ENCODE results near the gene ATRIP. TPM values are rescaled to one million over a fixed set of nuclear protein-coding genes. Genes with fewer than 3 reads are reported as not detected.
A peak's percentile ranks its signal among the peaks of the same experiment; 100 is the strongest.

ATRIP gene
- total and polyA plus RNA-seq, 10 of the 15 experiments (the other 5 are each of a cell fraction or from before 2014, with no cell fraction given): 1.4 to 16.0 (median 10.1) TPM

DNA sequence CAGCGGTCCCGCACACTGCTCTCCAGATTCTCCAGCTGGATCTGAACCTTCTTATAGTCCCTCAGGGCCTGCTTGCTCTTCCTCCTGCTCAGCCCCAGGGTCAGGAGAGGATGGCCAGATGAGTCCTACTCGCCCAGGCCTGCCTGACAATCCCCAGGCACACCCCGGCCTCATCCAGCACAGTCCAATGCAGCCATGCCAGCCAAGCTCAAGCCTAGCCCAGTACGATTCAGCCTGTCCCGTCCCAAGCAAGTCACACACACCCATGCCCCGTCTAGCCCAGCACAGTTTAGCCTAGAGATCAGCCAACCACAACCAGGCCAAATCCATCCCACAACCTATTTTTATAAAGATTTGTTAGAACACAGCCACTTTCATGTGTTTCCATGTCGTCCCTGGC is 33.5 kb upstream of the ATRIP start:
- FAIRE-seq: no peak
- POLR2A ChIA-PET: no interaction called here

DNA sequence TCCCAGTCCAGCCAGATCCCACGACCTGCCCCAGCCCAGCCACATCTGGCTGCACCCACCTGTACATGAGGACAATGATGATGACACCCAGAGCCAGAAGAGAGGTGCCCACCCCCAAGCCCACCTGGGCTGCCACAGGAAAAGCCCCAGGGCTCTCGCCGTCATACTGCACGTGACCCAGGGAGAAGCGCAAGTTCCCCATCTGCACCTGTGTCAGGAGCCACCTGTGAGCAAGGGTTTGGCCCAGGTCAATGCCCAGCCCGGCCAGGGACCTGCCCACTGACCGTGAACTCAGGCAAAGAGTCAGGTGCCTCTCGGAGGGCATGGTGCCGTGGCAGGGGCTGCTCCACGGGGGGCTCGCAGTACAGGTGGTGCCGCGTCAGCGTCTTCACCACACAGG is 32.9 kb upstream of the ATRIP start:
- Histone ChIP-seq H3K79me2 (ENCODE audit: control insufficient read depth, insufficient read depth, low read length) (no peaks in the 10 kb centered on the region), H4K20me1 (ENCODE audit: control insufficient read depth, insufficient read depth) (no peaks in the 10 kb centered on the region), H3K9ac (ENCODE audit: control insufficient read depth, insufficient read depth, low read length) (no peak overlapping the region), H2AFZ (ENCODE audit: control insufficient read depth, low read depth, low read length) (no peak overlapping the region), H3K4me1 (ENCODE audit: control insufficient read depth, insufficient read depth, low read length) (no peaks in the 10 kb centered on the region), H3K27ac (ENCODE audit: control insufficient read depth, insufficient read depth) (no peak overlapping the region), H3K4me3 (no peak overlapping the region), H3K36me3 (ENCODE audit: control insufficient read depth in 2 of 2, insufficient read depth in 2 of 2, low read length in 1 of 2) (no peaks in the 10 kb centered on the region), H3K9me3 (replicated peaks; ENCODE audit: control insufficient read depth, insufficient read depth, low read length) (no peaks in the 10 kb centered on the region), H3K4me2 (ENCODE audit: control insufficient read depth, insufficient read depth) (no peak overlapping the region), H3K27me3 (replicated peaks in 1 of 2; ENCODE audit: control insufficient read depth in 2 of 2, insufficient read depth in 2 of 2, low read length in 1 of 2) (no peaks in the 10 kb centered on the region)
- no peak for DNase-seq (ENCODE audit: low read depth, low spot score)
- RAD21 ChIA-PET (ENCODE audit: unreplicated experiment): interaction anchor here (1.4 to 3.8 kb wide), 2 partner anchors 13 to 22 kb away, joined by 4 to 15 read pairs; no protein-coding TSS in a partner anchor
- 44% methylated on average over 14 of the region's 14 CpGs for WGBS (ENCODE audit: insufficient coverage, insufficient replicate concordance, low lambda C conversion rate, missing lambda C conversion rate)
- no peak for FAIRE-seq
- CTCF ChIA-PET: interaction anchor here (0.9 to 22.0 kb wide), 5 partner anchors 11 to 136 kb away, joined by 3 to 757 read pairs (median 3); partner anchors contain the start of genes CCDC51 and TMA7
- no peak for ATAC-seq
- POLR2A ChIA-PET: interaction anchor here (0.6 kb wide), 1 partner anchor 12 kb away, joined by 6 read pairs; no protein-coding TSS in a partner anchor
- in situ Hi-C loops (cut with MboI): no loop called here
- SMC1A ChIA-PET (ENCODE audit: uncharacterized antibody, unreplicated experiment): interaction anchor here (0.9 to 1.7 kb wide), 2 partner anchors 13 to 22 kb away, joined by 3 to 5 read pairs; no protein-coding TSS in a partner anchor
- no TSS peak for BruUV-seq (replicated peaks)
- intact Hi-C loops (cut with micrococcal nuclease; ENCODE audit: unreplicated experiment): no loop called here
- TF ChIP-seq ZNF274 (IDR thresholded peaks at IDR 0.05; ENCODE audit: insufficient read depth, insufficient read length) (no peak), POLR2A (IDR thresholded peaks at IDR 0.05; ENCODE audit: low read depth, low read length) (0 out of 2 replicates have a peak, but pooled peaks have one; percentile 8)

More for the DNA sequence above, 33.5 kb upstream of the ATRIP start:
- ATAC-seq: no peak
- CTCF ChIA-PET: interaction anchor here (2.7 to 22.0 kb wide), 2 partner anchors 12 to 23 kb away, joined by 8 to 757 read pairs; partner anchors contain the start of genes CCDC51 and TMA7
- H2AFZ ChIP-seq (ENCODE audit: control insufficient read depth, low read depth, low read length): no peak overlapping the region
- 34% methylated on average over 8 of the region's 8 CpGs for WGBS (ENCODE audit: insufficient coverage, insufficient replicate concordance, low lambda C conversion rate, missing lambda C conversion rate)
- SMC1A ChIA-PET (ENCODE audit: uncharacterized antibody, unreplicated experiment): interaction anchor here (0.9 kb wide), 1 partner anchor 23 kb away, joined by 3 read pairs; no protein-coding TSS in a partner anchor
- H3K79me2 ChIP-seq (ENCODE audit: control insufficient read depth, insufficient read depth, low read length): no peaks in the 10 kb centered on the region
- no peaks in the 10 kb centered on the region for H3K27me3 ChIP-seq (replicated peaks in 1 of 2; ENCODE audit: control insufficient read depth in 2 of 2, insufficient read depth in 2 of 2, low read length in 1 of 2)
- BruUV-seq (replicated peaks): no TSS peak
- in situ Hi-C loops (cut with MboI) (no loop called here), intact Hi-C loops (cut with micrococcal nuclease; ENCODE audit: unreplicated experiment) (no loop called here)
- TF ChIP-seq BMI1 (IDR thresholded peaks at IDR 0.05; ENCODE audit: borderline replicate concordance): no peak
- no peak for TF ChIP-seq ZNF217 (IDR thresholded peaks at IDR 0.05)
- TF ChIP-seq NR2F1 (conservative IDR thresholded peaks at IDR 0.05): no peak
- TF ChIP-seq JUND (IDR thresholded peaks at IDR 0.05; ENCODE audit: low read depth, low read length): no peak
- RAD21 ChIA-PET (ENCODE audit: unreplicated experiment): interaction anchor here (1.4 kb wide), 1 partner anchor 12 kb away, joined by 4 read pairs; no protein-coding TSS in a partner anchor
- no peaks in the 10 kb centered on the region for H3K4me1 ChIP-seq (ENCODE audit: control insufficient read depth, insufficient read depth, low read length)
- no peak overlapping the region for H3K4me2 ChIP-seq (ENCODE audit: control insufficient read depth, insufficient read depth)
- H3K4me3 ChIP-seq: no peak overlapping the region
- H3K36me3 ChIP-seq (ENCODE audit: control insufficient read depth in 2 of 2, insufficient read depth in 2 of 2, low read length in 1 of 2): no peaks in the 10 kb centered on the region
- no peak overlapping the region for H3K27ac ChIP-seq (ENCODE audit: control insufficient read depth, insufficient read depth)
- no peak for DNase-seq (ENCODE audit: low read depth, low spot score)
- H4K20me1 ChIP-seq (ENCODE audit: control insufficient read depth, insufficient read depth): no peaks in the 10 kb centered on the region
- no peak overlapping the region for H3K9ac ChIP-seq (ENCODE audit: control insufficient read depth, insufficient read depth, low read length)
- no peaks in the 10 kb centered on the region for H3K9me3 ChIP-seq (replicated peaks; ENCODE audit: control insufficient read depth, insufficient read depth, low read length)

Measured in GM12878 (cell line).